SIG-M5 treated with dmso at 0.1 percent for 504 hours (cell line): Measurements from ENCODE around the gene BRI3.
"Not testable (repeated sequence)": the region's sequence is repeated elsewhere in the genome, so short reads cannot be mapped to it uniquely, and the experiment has no call there.

ENCODE experiments used
- DNase-seq: peaks from one replicate; lab custom pipeline; 2025; ENCODE audit not compliant: unreplicated experiment; lab: John Stamatoyannopoulos, UW

The BRI3 gene

GRCh38 chr7:98309566-98309965, 28.1 kb downstream of the BRI3 start:
- DNase-seq, result no peak

DNA sequence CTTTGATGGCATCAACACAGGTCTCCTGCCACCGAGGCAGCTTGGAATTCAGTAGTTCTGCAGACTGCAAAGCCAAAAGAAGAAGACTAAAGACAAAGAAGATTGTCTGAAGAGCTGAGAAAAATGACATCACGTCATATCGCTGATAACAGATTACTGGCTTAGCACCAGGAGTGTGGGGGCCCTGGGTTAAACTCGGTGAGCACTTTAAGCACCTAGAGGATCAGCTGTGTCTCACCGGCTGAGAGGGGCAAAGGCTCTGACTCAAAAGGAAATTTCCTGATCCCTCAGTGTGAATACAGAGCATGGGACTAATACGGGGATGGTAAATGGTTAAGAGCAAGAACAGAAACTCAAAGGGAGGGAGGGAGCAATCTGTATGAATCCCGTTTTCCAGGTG, 30.7 kb downstream of the BRI3 start:
- no peak for DNase-seq

GRCh38 chr7:98314469-98314868, 33.0 kb downstream of the BRI3 start:
- DNase-seq, result no peak

GRCh38 chr7:98315318-98315993, 34.0 kb downstream of the BRI3 start:
- DNase-seq, result peak; percentile 58

DNA sequence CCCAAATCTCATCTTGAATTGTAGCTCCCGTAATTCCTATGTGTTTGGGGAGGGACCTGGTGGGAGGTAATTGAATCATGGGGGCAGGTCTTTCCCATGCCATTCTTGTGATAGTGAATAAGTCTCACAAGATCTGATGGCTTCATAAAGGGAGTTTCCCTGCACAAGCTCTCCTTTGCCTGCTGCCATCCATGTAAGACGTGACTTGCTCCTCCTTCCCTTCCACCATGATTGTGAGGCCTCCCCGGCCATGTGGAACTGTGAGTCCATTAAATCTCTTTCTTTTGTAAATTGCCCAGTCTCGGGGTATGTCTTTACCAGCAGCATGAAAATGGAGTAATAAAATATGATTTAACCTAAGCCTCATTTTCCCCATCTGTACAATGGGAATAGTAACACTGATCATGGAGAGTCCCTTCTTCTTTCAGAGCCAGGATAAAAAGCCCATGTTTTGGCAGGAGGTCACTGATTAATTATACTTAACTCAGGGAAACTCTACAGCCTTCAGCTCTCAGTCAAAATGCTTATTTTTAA, 34.6 kb downstream of the BRI3 start:
- DNase-seq, result not testable (repeated sequence)

DNA sequence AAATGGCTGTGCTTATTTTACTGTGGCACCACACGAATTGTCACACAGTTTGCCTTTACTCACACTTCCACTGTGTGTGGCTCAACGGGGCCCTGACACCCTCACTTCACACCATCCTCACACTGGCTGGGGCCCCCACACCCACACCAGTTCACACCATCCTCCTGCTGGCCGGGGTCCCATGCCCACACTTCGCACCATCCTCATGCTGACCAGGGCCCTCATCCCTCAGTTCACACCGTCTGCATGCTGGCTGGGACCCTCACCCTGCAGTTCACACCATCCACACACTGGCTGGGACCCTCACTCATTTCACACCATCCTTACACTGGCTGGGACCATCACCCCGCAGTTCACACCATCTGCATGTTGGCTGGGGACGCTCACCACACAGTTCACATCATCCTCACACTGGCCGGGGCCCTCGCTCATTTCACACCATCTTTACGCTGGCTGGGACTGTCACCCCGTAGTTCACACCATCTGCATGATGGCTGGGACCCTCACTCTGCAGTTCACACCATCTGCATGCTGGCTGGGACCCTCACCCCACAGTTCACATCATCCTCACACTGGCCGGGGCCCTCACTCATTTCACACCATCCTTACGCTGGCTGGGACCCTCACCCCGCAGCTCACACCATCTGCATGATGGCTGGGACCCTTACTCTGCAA, 36.0 kb downstream of the BRI3 start:
- DNase-seq, result no peak

DNA sequence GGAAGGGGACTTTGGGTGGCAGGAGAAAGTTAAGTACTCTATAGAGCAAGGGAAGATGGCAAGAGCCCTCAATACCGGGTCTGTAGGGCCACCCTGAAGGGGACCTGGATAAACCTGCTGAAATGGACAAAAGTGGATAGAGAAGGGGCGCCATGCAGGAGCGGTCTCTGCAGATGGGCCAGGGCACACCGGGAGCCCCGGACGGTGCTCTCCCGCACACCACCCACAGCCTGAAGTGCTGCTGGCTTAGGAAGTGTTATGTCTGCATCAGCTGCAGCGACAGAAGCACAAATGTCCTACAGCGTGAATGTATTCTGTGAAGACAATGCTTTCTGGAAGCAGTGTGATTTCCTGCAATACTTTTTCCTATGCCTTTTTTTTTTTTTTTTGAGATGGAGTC, 37.7 kb downstream of the BRI3 start:
- DNase-seq, result no peak

DNA sequence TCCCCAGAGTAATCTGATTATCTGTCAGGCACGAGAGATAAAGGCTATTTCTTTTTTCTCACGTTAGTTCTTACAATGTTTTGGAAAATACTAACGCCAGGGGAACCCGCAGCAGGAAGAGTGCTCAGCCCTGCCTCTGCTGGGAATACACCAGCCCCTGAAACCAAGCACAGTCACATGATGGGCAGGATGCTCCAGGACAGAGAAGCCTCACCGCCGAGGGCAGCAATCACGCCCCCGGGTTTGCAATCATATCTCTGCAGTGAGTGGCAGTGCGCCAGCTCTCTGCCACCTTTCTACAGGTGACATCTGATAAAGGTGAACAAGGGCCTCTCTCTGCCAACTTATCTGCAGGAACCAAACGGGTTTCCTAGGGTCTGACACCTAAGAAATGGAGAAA, 39.8 kb downstream of the BRI3 start:
- no peak for DNase-seq

GRCh38 chr7:98322331-98323270, 41.1 kb downstream of the BRI3 start:
- no peak for DNase-seq

DNA sequence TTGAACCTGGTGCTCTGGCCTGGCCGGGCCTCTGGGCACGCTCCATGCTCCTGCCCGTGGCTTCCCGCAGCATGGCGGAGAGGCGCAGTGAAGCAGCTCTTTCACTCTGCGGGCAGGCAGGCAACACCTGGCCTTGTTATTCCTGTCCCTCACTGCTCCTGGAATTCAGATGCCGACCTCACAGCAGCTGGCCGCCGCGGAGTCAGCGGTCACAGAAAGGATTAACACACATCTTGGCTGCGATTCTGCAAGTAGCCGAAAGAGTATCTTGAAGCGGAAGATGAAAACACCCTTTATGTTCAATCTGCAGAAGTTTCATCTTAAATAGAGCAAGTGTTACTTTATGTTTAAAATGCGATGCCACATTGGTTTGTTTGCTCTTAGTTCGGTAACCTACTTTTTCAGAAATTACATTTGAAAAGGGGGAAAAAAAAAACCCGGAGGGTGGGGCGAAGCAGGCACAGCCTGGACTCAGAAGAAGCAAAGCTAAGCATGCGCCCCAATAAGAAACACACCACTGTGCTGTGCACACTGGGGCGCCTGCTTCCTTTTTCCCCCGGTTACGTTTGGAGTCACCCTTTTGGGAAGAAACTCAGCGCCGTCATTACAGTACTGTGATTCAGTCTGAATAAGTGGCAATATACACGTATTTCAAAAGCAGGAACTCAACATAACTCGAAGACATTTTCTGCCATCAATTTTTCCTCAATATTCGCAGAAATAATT, 42.3 kb downstream of the BRI3 start:
- DNase-seq, result no peak

GRCh38 chr7:98324782-98325181, 43.3 kb downstream of the BRI3 start:
- no peak for DNase-seq

DNA sequence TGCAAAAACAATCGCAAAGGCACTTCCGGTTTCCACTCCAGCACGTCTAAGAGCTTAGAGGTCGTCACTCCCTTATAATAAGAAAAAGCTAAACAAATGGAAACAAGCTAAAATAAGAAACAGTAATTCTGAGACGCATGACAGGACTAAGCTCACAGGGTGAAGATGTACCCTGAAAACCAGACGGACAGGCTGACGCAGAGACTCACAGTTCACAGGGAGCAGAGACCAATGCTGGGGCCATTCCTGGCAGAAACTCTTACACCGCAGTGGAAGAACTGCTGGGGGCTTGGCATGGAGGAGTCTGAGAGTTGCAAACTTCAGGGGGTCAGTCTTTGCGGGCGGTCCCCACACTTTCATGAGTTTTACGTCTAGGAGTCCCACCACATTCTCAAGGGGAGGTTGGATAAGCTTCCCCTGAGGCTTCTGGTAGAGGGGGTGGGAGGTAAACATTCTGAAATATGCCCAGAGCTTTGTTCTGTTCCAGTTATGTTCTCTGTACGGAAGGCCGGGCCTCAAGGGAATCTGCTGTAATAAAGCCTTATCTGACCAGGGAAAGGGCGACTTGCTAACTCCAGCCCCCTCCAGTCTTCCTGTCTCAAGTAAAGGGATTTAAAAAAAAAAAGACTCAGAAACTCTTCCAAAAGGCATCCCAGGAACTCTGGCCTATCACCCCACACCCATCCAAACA, 47.8 kb downstream of the BRI3 start:
- no peak for DNase-seq

GRCh38 chr7:98329791-98330373, 48.4 kb downstream of the BRI3 start:
- no peak for DNase-seq

DNA sequence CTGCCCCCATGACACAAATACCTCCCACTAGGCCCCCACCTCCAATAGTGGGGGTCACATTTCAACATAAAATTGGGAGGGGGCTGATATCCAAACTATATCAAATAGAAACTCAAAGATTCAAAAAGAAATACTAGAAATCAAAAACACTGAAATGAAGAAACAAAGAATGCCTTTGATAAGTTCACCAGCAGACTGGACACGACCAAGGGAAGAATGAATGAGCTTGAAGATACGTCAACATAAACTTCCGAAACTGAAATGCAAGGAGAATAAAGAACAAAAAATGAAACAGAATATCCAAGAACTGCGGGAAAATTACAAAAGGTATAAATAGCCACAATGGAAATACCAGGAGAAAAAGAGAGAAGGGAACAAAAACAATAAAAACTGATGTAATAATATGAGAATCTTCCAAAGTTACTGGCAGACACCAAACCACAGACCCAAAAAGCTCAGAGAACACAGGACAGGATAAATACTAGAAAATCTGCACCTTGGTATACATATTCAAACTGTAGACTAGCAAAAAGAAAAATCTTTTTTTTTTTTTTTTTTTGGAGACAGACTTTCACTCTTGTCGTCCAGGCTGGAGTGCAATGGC, 49.5 kb downstream of the BRI3 start:
- DNase-seq, result no peak

GRCh38 chr7:98334081-98334480, 52.6 kb downstream of the BRI3 start:
- DNase-seq, result no peak

DNA sequence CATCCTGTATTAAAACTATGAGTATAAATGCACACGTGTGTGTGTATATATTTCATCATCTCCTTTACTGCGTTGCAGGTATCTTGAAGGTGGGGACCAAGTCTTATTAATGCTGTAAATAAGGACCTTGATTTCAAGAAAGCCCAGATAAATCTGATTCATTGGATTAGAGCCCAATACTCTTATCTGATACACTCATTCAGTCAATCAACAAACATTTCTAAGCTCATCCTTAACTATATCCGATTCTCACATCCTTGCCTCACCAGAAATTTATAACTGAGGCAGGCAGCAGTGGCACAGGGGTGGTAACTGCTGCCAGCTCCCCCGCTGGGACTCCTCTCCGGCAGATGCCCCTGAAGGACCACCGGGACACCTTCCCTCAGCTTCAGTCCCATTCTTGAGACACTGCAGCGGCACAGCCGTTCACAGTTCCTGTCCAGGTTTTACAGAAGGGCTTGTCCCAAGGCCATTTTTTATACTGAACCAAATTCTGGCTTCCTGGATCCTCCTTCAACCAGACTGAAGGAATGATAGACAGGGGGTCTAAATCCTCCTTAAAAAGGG, 54.0 kb downstream of the BRI3 start:
- no peak for DNase-seq

DNA sequence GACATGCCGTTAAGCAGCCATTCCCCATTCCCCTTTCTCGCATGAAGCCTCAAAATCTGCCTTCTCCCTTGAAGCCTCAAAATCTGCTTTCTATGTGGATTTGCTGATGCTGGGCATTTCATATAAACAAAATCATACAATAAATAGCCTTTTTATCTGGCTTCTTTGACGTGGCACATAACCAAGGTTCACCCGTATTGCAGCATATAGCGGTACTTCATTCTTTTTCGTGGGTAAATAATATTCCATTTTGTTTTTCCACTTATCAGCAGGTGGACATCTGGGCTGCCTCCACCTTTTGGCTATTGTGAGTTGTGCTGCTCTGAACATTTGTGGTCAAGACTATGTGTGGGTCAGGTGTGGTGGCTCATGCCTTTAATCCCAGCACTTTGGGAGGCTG, 57.0 kb downstream of the BRI3 start:
- DNase-seq, result no peak

DNA sequence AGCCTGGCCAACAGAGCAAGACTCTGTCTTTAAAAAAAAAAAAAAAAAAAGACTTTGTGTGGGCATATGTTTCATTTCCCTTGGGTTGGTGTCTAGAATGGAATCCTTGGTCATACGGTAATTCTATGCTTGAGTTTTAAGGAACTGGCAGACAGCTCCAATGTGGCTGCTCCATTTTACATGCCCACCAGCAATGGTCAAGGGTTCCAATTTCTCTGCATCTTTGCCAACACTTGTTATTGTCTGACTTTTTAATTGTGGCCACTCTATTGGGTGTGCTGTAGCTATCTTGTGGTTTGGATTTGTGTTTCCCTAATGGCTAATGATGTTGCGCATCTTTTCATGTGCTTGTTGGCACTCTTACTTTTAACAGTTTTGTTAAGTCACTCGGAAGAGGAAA, 57.6 kb downstream of the BRI3 start:
- no peak for DNase-seq

DNA sequence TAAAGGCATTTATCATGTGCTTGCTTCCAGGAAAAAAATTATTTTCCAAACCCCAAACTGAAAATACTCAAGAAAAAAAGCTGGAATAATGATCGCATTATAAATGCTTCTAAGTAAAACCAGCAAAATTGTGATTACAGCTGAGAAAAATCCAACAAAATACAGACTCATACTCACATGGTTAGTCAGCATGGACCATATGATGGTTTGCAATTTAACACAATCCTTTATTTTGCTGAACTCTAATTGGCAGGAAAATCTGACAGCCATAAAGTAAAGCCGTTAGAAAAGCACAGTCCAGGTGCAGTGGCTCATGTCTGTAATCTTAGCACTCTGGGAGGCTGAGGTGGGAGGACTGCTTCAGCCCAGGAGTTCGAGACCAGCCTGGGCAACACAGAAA, 59.6 kb downstream of the BRI3 start:
- DNase-seq, result no peak
